ENCODE results near the gene C22orf39. TPM values are rescaled to one million over a fixed set of nuclear protein-coding genes. Genes with fewer than 3 reads are reported as not detected.

The C22orf39 gene
- total RNA-seq, 4 donors from 2014 or later, result 92.1 to 136 (median 111) TPM

GRCh38 chr22:19402642-19403191 is 44.8 kb downstream of the C22orf39 start:
- H3K4me3 ChIP-seq, result no peak overlapping the region
- TF ChIP-seq EP300 (IDR thresholded peaks at IDR 0.05), result no peak
- peaks cover 0 to 9% (median 0%) of the 10 kb centered on the region in 4 donors for H3K4me1 ChIP-seq
- H3K9me3 ChIP-seq, result no peaks in the 10 kb centered on the region
- 98% methylated on average over 4 of the region's 4 CpGs for WGBS
- no peaks in the 10 kb centered on the region for H3K27me3 ChIP-seq
- H3K27ac ChIP-seq (replicated peaks in 1 of 4), result no peak overlapping the region
- intact Hi-C loops (cut with DNase I), result no loop called here
- peaks cover 34 to 77% (median 64%) of the 10 kb centered on the region in 4 donors for H3K36me3 ChIP-seq
- DNase-seq (ENCODE audit: extremely low spot score), result no peak

GRCh38 chr22:19401483-19401882 is 46.0 kb downstream of the C22orf39 start:
- no peak overlapping the region for H3K4me3 ChIP-seq
- intact Hi-C loops (cut with DNase I), result no loop called here
- no peaks in the 10 kb centered on the region for H3K27me3 ChIP-seq
- peaks cover 0 to 3% (median 0%) of the 10 kb centered on the region in 4 donors for H3K4me1 ChIP-seq
- TF ChIP-seq POLR2AphosphoS5 (IDR thresholded peaks at IDR 0.05), result no peak
- no peak for TF ChIP-seq EP300 (IDR thresholded peaks at IDR 0.05)
- no peak for TF ChIP-seq CTCF (IDR thresholded peaks at IDR 0.05)
- H3K27ac ChIP-seq (replicated peaks in 1 of 4), result no peak overlapping the region
- 96% methylated on average over 4 of the region's 4 CpGs for WGBS
- H3K9me3 ChIP-seq, result no peaks in the 10 kb centered on the region
- DNase-seq (ENCODE audit: extremely low spot score), result no peak
- peaks cover 29 to 80% (median 69%) of the 10 kb centered on the region in 4 donors for H3K36me3 ChIP-seq

DNA sequence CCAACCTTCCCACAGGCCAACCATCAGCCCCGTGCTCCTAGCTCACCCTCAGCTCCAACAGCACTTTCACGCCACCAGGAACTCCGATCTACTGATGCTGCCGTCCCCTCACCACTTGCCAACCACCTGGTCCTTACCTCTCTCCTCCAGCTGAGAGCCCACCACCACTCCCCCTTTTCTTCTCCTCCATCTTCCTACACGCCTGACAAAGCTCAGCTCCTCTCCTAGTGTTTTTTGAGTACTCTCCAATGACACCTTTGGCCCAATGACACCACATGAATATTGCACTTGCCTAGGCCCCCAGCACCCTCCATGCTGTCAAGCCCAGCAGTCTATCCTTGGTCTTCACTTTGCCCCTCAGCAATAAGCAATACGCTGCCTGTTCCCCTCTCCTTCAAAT is 46.6 kb downstream of the C22orf39 start:
- no peak for DNase-seq (ENCODE audit: extremely low spot score)
- Histone ChIP-seq H3K4me3 (no peak overlapping the region), H3K27me3 (no peaks in the 10 kb centered on the region), H3K27ac (replicated peaks in 1 of 4) (no peak overlapping the region), H3K36me3 (peaks cover 32 to 81% (median 69%) of the 10 kb centered on the region in 4 donors), H3K4me1 (no peaks in the 10 kb centered on the region), H3K9me3 (no peaks in the 10 kb centered on the region)
- intact Hi-C loops (cut with DNase I), result no loop called here
- 91% methylated on average over 6 of the region's 6 CpGs for WGBS
- no peak for TF ChIP-seq EP300 (IDR thresholded peaks at IDR 0.05)
- no peak for TF ChIP-seq CTCF (IDR thresholded peaks at IDR 0.05)
- no peak for TF ChIP-seq POLR2A (IDR thresholded peaks at IDR 0.05; ENCODE audit: low read depth)
- TF ChIP-seq POLR2AphosphoS5 (IDR thresholded peaks at IDR 0.05), result no peak

- no peaks in the 10 kb centered on the region for H3K4me1 ChIP-seq
- H3K9me3 ChIP-seq, result no peaks in the 10 kb centered on the region
- H3K4me3 ChIP-seq, result no peak overlapping the region
- no peak for DNase-seq (ENCODE audit: extremely low spot score)
- no peak overlapping the region for H3K27ac ChIP-seq (replicated peaks in 1 of 4)
- intact Hi-C loops (cut with DNase I), result no loop called here
- WGBS, result 88% methylated on average over 2 of the region's 2 CpGs
- TF ChIP-seq EP300 (IDR thresholded peaks at IDR 0.05) (no peak), POLR2A (IDR thresholded peaks at IDR 0.05; ENCODE audit: low read depth) (no peak), POLR2AphosphoS5 (IDR thresholded peaks at IDR 0.05) (no peak), CTCF (IDR thresholded peaks at IDR 0.05) (no peak)
- H3K36me3 ChIP-seq, result peaks cover 39 to 91% (median 77%) of the 10 kb centered on the region in 4 donors
- H3K27me3 ChIP-seq, result no peaks in the 10 kb centered on the region
Measured at GRCh38 chr22:19398652-19399051, 48.9 kb downstream of the C22orf39 start.

DNA sequence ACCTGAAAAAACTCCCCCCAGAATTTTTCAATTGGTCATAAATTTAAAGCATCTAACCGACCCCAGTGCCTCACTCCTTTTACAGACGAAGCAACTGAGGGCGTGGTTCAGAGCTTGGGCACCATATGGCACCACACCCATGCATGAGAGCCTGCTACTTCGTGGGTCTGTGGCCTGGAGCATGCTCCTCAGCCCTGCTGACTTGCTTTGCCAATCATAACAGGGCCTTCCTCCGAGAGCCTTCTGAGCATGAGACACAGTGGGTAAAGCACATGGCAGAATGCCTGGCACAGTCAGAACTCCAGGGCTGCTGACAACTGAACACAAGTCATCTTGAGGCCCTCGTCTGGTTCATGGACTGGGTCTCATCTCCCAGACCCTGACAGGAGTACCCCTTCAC is 49.3 kb downstream of the C22orf39 start:
- H3K4me3 ChIP-seq, result no peak overlapping the region
- 92% methylated on average over 6 of the region's 6 CpGs for WGBS
- H3K9me3 ChIP-seq, result no peaks in the 10 kb centered on the region
- H3K27me3 ChIP-seq, result no peaks in the 10 kb centered on the region
- TF ChIP-seq POLR2AphosphoS5 (IDR thresholded peaks at IDR 0.05) (no peak), EP300 (IDR thresholded peaks at IDR 0.05) (no peak), CTCF (IDR thresholded peaks at IDR 0.05) (no peak), POLR2A (IDR thresholded peaks at IDR 0.05; ENCODE audit: low read depth) (no peak)
- no peaks in the 10 kb centered on the region for H3K4me1 ChIP-seq
- H3K27ac ChIP-seq (replicated peaks in 1 of 4), result no peak overlapping the region
- peaks cover 40 to 95% (median 81%) of the 10 kb centered on the region in 4 donors for H3K36me3 ChIP-seq
- DNase-seq (ENCODE audit: extremely low spot score), result no peak
- intact Hi-C loops (cut with DNase I), result no loop called here
